Measurements from ENCODE around the gene PSMA8.

DNA sequence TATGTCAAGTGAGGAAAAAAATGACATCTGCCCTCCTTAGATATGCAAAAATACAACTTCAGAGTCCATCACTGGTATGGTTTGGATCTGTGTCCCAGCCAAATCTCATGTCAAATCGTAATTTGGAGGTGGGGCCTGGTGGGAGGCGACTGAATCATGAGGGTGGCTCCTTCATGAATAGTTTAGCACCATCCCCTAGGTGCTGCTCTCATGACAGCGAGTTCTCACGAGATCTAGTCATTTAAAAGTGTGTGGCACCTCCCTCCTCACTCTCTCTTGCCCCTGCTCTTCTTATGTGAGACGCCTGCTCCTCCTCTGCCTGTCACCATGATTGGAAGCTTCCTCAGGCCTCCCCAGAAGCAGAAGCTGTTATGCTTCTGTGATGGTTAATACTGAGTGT is 5.9 kb upstream of the PSMA8 start:
- TF ChIP-seq, protein P1, sequence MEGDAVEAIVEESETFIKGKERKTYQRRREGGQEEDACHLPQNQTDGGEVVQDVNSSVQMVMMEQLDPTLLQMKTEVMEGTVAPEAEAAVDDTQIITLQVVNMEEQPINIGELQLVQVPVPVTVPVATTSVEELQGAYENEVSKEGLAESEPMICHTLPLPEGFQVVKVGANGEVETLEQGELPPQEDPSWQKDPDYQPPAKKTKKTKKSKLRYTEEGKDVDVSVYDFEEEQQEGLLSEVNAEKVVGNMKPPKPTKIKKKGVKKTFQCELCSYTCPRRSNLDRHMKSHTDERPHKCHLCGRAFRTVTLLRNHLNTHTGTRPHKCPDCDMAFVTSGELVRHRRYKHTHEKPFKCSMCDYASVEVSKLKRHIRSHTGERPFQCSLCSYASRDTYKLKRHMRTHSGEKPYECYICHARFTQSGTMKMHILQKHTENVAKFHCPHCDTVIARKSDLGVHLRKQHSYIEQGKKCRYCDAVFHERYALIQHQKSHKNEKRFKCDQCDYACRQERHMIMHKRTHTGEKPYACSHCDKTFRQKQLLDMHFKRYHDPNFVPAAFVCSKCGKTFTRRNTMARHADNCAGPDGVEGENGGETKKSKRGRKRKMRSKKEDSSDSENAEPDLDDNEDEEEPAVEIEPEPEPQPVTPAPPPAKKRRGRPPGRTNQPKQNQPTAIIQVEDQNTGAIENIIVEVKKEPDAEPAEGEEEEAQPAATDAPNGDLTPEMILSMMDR (conservative IDR thresholded peaks at IDR 0.05 in 1 of 2, IDR thresholded peaks at IDR 0.05 in 1 of 2; ENCODE audit: extremely low read depth in 1 of 2, insufficient read depth in 1 of 2, low read depth in 1 of 2, low read length in 2 of 2), result no peak
- no peak for TF ChIP-seq EZH2 (IDR thresholded peaks at IDR 0.05; ENCODE audit: borderline replicate concordance, low read length)
